Stomach (tissue), 9 donors: ENCODE data around the gene MTG1. TPM values are rescaled to one million over a fixed set of nuclear protein-coding genes. Genes with fewer than 3 reads are reported as not detected.
A peak's percentile ranks its signal among the peaks of the same experiment; 100 is the strongest.

Source experiments
- DNase-seq, 2 donors: peaks; one replicate each; pipeline versions ENCODE4 v3.0.0 to v3.0.0-alpha.2; 2013 to 2019
- H3K27ac ChIP-seq, 5 donors: fragments of 200-600 bp in 4 of 5; sonication (generic) in 4 of 5; one replicate each; pipeline ENCODE4 v1.5.1; 2013 to 2019; ENCODE audit warnings: mild to moderate bottlenecking in 1 of 5, moderate library complexity in 1 of 5
- H3K27me3 ChIP-seq, 3 donors: fragments of 200-600 bp; sonication (generic); one replicate each; pipeline ENCODE4 v1.5.1; 2017 to 2019; ENCODE audit warnings: mixed run types in 1 of 3
- H3K36me3 ChIP-seq, 4 donors: fragments of 200-600 bp; sonication (generic); 1 replicate in 3 of 4; 2 replicates in 1 of 4; pipeline ENCODE4 v1.5.1; 2016 to 2019
- H3K4me1 ChIP-seq, 4 donors: fragments of 200-600 bp; sonication (generic); one replicate each; pipeline ENCODE4 v1.5.1; 2016 to 2019
- H3K4me3 ChIP-seq, 4 donors: fragments of 200-600 bp; sonication (generic) in 3 of 4; one replicate each; pipeline ENCODE4 v1.5.1; 2016 to 2019; ENCODE audit warnings: mild to moderate bottlenecking in 1 of 4
- H3K9me3 ChIP-seq, 4 donors: fragments of 200-600 bp; sonication (generic); one replicate each; pipeline ENCODE4 v1.5.1; 2016 to 2019
- CTCF ChIP-seq, 7 experiments: fragments of 450-650 bp in 4 of 7; fragments of 200-600 bp in 3 of 7; sonication (generic) in 3 of 7; IDR thresholded peaks; one replicate each; pipeline ENCODE4 v1.5.1; 2016 to 2019; ENCODE audit warnings: antibody characterized with exemption in 7 of 7, control low read depth in 2 of 7, mild to moderate bottlenecking in 1 of 7
- EP300 ChIP-seq: sonication (generic); formaldehyde crosslinking; IDR thresholded peaks from one replicate; pipeline ENCODE4 v1.6.1; 2017; ENCODE audit warnings: antibody characterized with exemption
- POLR2A ChIP-seq, 4 donors: fragments of 450-650 bp; IDR thresholded peaks; one replicate each; pipeline ENCODE4 v1.6.1; 2016; ENCODE audit warnings: antibody characterized with exemption in 4 of 4, control low read depth in 2 of 4, mild to moderate bottlenecking in 1 of 4, moderate library complexity in 1 of 4
- POLR2AphosphoS5 ChIP-seq, 3 donors: sonication (generic); formaldehyde crosslinking; IDR thresholded peaks; one replicate each; pipeline ENCODE4 v1.6.1; 2016; ENCODE audit warnings: antibody characterized with exemption in 3 of 3
- WGBS, 5 donors: extraction: QIAGEN DNeasy Blood & Tissue Kit in 3 of 5; methylation state at CpG; one replicate each; pipeline versions ENCODE4 v1.1.5 to v1.1.7; 2013 to 2018; 5-methylcytosine and 5-hydroxymethylcytosine counted together
- intact Hi-C: fragments of 100-400 bp; cut with DNase I; formaldehyde crosslinking; loops from one replicate; pipeline ENCODE4 v1.15.1; 2023; ENCODE audit warnings: low total_unique reads
- polyA plus RNA-seq, 3 donors: library from polyadenylated mRNA; stranded (reverse); fragments of 200-250 nt; gene quantifications; one replicate each; pipeline ENCODE4 v1.2.3, GENCODE V29; 2013
- total RNA-seq, 5 donors: library from RNA; depleted of rRNA; stranded (reverse); fragments of >200 nt; gene quantifications; one replicate each; pipeline versions ENCODE4 v1.1.0 to v1.2.3, GENCODE V29; 2014 to 2016
- donor health status: healthy with polysubstance abuse.
- donor health status: Bipolar disorder and iron deficiency.
- donor health status: healthy.

Gene MTG1
- total and polyA plus RNA-seq, 8 donors, result 36.7 to 177 (median 52.9) TPM

- WGBS, 5 donors, result 86 to 99% (median 92%) methylated on average over 6 to 14 of the region's 14 CpGs
- H3K27ac ChIP-seq, result no peak overlapping the region
- no peak for DNase-seq
- intact Hi-C loops, result no loop called here
- no peak overlapping the region for H3K4me3 ChIP-seq
- TF ChIP-seq CTCF (IDR thresholded peaks at IDR 0.05), result no peak
- no peak for TF ChIP-seq POLR2AphosphoS5 (IDR thresholded peaks at IDR 0.05)
- no peak for TF ChIP-seq POLR2A (IDR thresholded peaks at IDR 0.05)
- no peak for TF ChIP-seq EP300
- H3K36me3 ChIP-seq, result no peaks in the 10 kb centered on the region
- H3K9me3 ChIP-seq, result no peaks in the 10 kb centered on the region
- H3K4me1 ChIP-seq, result peaks cover 15 to 34% (median 26%) of the 10 kb centered on the region in 4 donors
- peaks cover 0 to 48% (median 1%) of the 10 kb centered on the region in 3 donors for H3K27me3 ChIP-seq
Observed at GRCh38 chr10:133354672-133355240, 39.2 kb upstream of the MTG1 start.

GRCh38 chr10:133355266-133355665 lies 38.7 kb upstream of the MTG1 start:
- H3K9me3 ChIP-seq, result no peaks in the 10 kb centered on the region
- TF ChIP-seq EP300 (no peak), POLR2AphosphoS5 (IDR thresholded peaks at IDR 0.05) (no peak), CTCF (IDR thresholded peaks at IDR 0.05) (no peak), POLR2A (IDR thresholded peaks at IDR 0.05) (no peak)
- no peak overlapping the region for H3K4me3 ChIP-seq
- peaks cover 0 to 43% (median 0%) of the 10 kb centered on the region in 3 donors for H3K27me3 ChIP-seq
- no peak for DNase-seq
- peaks cover 21 to 39% (median 31%) of the 10 kb centered on the region in 4 donors for H3K4me1 ChIP-seq
- WGBS, 5 donors, result 92 to 100% (median 95%) methylated on average over 2 to 6 of the region's 6 CpGs
- H3K36me3 ChIP-seq, result no peaks in the 10 kb centered on the region
- intact Hi-C loops, result no loop called here
- H3K27ac ChIP-seq, result no peak overlapping the region

- intact Hi-C loops, result no loop called here
- Histone ChIP-seq H3K36me3 (no peaks in the 10 kb centered on the region), H3K27ac (no peak overlapping the region), H3K9me3 (no peaks in the 10 kb centered on the region), H3K4me1 (peaks cover 23 to 46% (median 34%) of the 10 kb centered on the region in 4 donors), H3K27me3 (peaks cover 0 to 36% (median 0%) of the 10 kb centered on the region in 3 donors), H3K4me3 (no peak overlapping the region)
- DNase-seq, result no peak
- TF ChIP-seq POLR2AphosphoS5 (IDR thresholded peaks at IDR 0.05) (no peak), POLR2A (IDR thresholded peaks at IDR 0.05) (no peak), EP300 (no peak), CTCF (IDR thresholded peaks at IDR 0.05) (no peak)
- 93 to 100% (median 96%) methylated on average over 1 to 3 of the region's 3 CpGs for WGBS, 5 donors
Observed at GRCh38 chr10:133355991-133356390, 38.0 kb upstream of the MTG1 start.

GRCh38 chr10:133356549-133357284 lies 37.2 kb upstream of the MTG1 start:
- peaks cover 23 to 46% (median 34%) of the 10 kb centered on the region in 4 donors for H3K4me1 ChIP-seq
- TF ChIP-seq POLR2AphosphoS5 (IDR thresholded peaks at IDR 0.05) (no peak), CTCF (IDR thresholded peaks at IDR 0.05) (no peak), EP300 (no peak), POLR2A (IDR thresholded peaks at IDR 0.05) (no peak)
- peak overlapping the region; percentile 56 to 77 (median 64) for H3K4me3 ChIP-seq
- DNase-seq, result no peak
- intact Hi-C loops, result no loop called here
- no peaks in the 10 kb centered on the region for H3K9me3 ChIP-seq
- peaks cover 0 to 4% (median 3%) of the 10 kb centered on the region in 4 donors for H3K36me3 ChIP-seq
- no peak overlapping the region for H3K27ac ChIP-seq
- peaks cover 0 to 28% (median 0%) of the 10 kb centered on the region in 3 donors for H3K27me3 ChIP-seq
- WGBS, 5 donors, result 47 to 57% (median 56%) methylated on average over 18 to 27 of the region's 27 CpGs
